Body of pancreas (tissue), 4 donors: ENCODE results near the gene CAPN2. TPM values are rescaled to one million over a fixed set of nuclear protein-coding genes. Genes with fewer than 3 reads are reported as not detected.

Experiments
- ATAC-seq: fragments of 150-250 bp; one replicate; pipeline ENCODE4 v1.9.1; 2016
- DNase-seq, 4 donors: peaks; one replicate each; pipeline ENCODE4 v3.0.0-alpha.2; 2019
- H3K27ac ChIP-seq, 4 donors: fragments of 200-600 bp; sonication (generic); 1 replicate in 3 of 4; 2 replicates in 1 of 4; pipeline versions ENCODE4 v1.5.1 to v1.6.1; 2016 to 2019; ENCODE audit warnings: mild to moderate bottlenecking in 1 of 4, mixed read lengths in 1 of 4, moderate library complexity in 1 of 4
- H3K27me3 ChIP-seq, 2 donors: fragments of 200-600 bp; sonication (generic); one replicate each; pipeline ENCODE4 v1.6.0; 2016; ENCODE audit warnings: mild to moderate bottlenecking in 1 of 2
- H3K36me3 ChIP-seq, 2 donors: fragments of 200-600 bp; sonication (generic); replicated peaks in 1 of 2; 2 replicates each; pipeline ENCODE4 v1.5.1; 2016; ENCODE audit warnings: low read depth in 2 of 2; ENCODE audit not compliant: insufficient read depth in 1 of 2
- H3K4me1 ChIP-seq: fragments of 200-600 bp; sonication (generic); one replicate; pipeline ENCODE4 v1.6.0; 2016
- H3K4me3 ChIP-seq, 2 donors: fragments of 200-600 bp; sonication (generic); 1 replicate in 1 of 2; 2 replicates in 1 of 2; pipeline ENCODE4 v1.5.1; 2016 to 2019
- H3K9me3 ChIP-seq, 3 donors: fragments of 200-600 bp; sonication (generic); 1 replicate in 2 of 3; 2 replicates in 1 of 3; pipeline ENCODE4 v1.5.1; 2016
- CTCF ChIP-seq, 7 experiments: fragments of 450-650 bp in 4 of 7; fragments of 200-600 bp in 3 of 7; sonication (generic) in 3 of 7; IDR thresholded peaks; one replicate each; pipeline ENCODE4 v1.5.1; 2016 to 2019; ENCODE audit warnings: antibody characterized with exemption in 7 of 7
- POLR2A ChIP-seq, 3 donors: fragments of 450-650 bp; IDR thresholded peaks; one replicate each; pipeline ENCODE4 v1.6.1; 2016; ENCODE audit warnings: antibody characterized with exemption in 3 of 3, mild to moderate bottlenecking in 2 of 3
- WGBS, 2 donors: methylation state at CpG; one replicate each; pipeline ENCODE4 v1.1.5; 2017; 5-methylcytosine and 5-hydroxymethylcytosine counted together
- intact Hi-C: fragments of 100-400 bp; cut with DNase I; formaldehyde crosslinking; loops from one replicate; pipeline ENCODE4 v1.15.1; 2023
- total RNA-seq, 2 donors: library from RNA; depleted of rRNA; stranded (reverse); fragments of >200 nt; gene quantifications; one replicate each; pipeline ENCODE4 v1.1.0, GENCODE V29; 2016

Gene CAPN2
- total RNA-seq, 2 donors from 2014 or later, result 85.7 to 90.0 TPM

GRCh38 chr1:223760833-223761232, 48.5 kb downstream of the CAPN2 start:
- H3K27me3 ChIP-seq, result no peaks in the 10 kb centered on the region
- DNase-seq, result no peak
- H3K4me3 ChIP-seq, result no peak overlapping the region
- no peak for TF ChIP-seq CTCF (IDR thresholded peaks at IDR 0.05)
- no peak for TF ChIP-seq POLR2A (IDR thresholded peaks at IDR 0.05)
- H3K36me3 ChIP-seq, result peaks cover 0 to 23% of the 10 kb centered on the region in 2 donors
- no peaks in the 10 kb centered on the region for H3K4me1 ChIP-seq
- ATAC-seq, result no peak
- 82 to 84% methylated on average over 6 of the region's 6 CpGs for WGBS, 2 donors
- H3K9me3 ChIP-seq, result no peaks in the 10 kb centered on the region
- intact Hi-C loops, result no loop called here
- H3K27ac ChIP-seq, result no peak overlapping the region

GRCh38 chr1:223761411-223761810, 49.1 kb downstream of the CAPN2 start:
- H3K4me1 ChIP-seq, result no peaks in the 10 kb centered on the region
- TF ChIP-seq POLR2A (IDR thresholded peaks at IDR 0.05) (no peak), CTCF (IDR thresholded peaks at IDR 0.05) (no peak)
- no peaks in the 10 kb centered on the region for H3K9me3 ChIP-seq
- intact Hi-C loops, result no loop called here
- no peak overlapping the region for H3K4me3 ChIP-seq
- H3K27me3 ChIP-seq, result no peaks in the 10 kb centered on the region
- no peak overlapping the region for H3K27ac ChIP-seq
- DNase-seq, result no peak
- H3K36me3 ChIP-seq, result peaks cover 0 to 19% of the 10 kb centered on the region in 2 donors
- WGBS, 2 donors, result 82 to 89% methylated on average over 7 of the region's 7 CpGs
- ATAC-seq, result no peak

GRCh38 chr1:223763251-223763650, 50.9 kb downstream of the CAPN2 start:
- Histone ChIP-seq H3K9me3 (no peaks in the 10 kb centered on the region), H3K27ac (no peak overlapping the region), H3K27me3 (no peaks in the 10 kb centered on the region), H3K4me1 (no peaks in the 10 kb centered on the region), H3K36me3 (peaks cover 0 to 18% of the 10 kb centered on the region in 2 donors), H3K4me3 (no peak overlapping the region)
- ATAC-seq (no peak), DNase-seq (no peak)
- WGBS, 2 donors, result 94 to 95% methylated on average over 5 of the region's 5 CpGs
- intact Hi-C loops, result no loop called here
- TF ChIP-seq POLR2A (IDR thresholded peaks at IDR 0.05), result no peak

- Histone ChIP-seq H3K36me3 (peaks cover 0 to 17% of the 10 kb centered on the region in 2 donors), H3K27ac (no peak overlapping the region), H3K4me1 (no peaks in the 10 kb centered on the region), H3K27me3 (no peaks in the 10 kb centered on the region), H3K4me3 (no peak overlapping the region), H3K9me3 (no peaks in the 10 kb centered on the region)
- TF ChIP-seq CTCF (IDR thresholded peaks at IDR 0.05) (no peak), POLR2A (IDR thresholded peaks at IDR 0.05) (no peak)
- ATAC-seq, result no peak
- no peak for DNase-seq
- intact Hi-C loops, result no loop called here
- 93 to 100% methylated on average over 1 to 5 of the region's 5 CpGs for WGBS, 2 donors
These were observed 51.5 kb downstream of the CAPN2 start for GRCh38 chr1:223763881-223764280.

- Histone ChIP-seq H3K4me1 (no peaks in the 10 kb centered on the region), H3K36me3 (peaks cover 0 to 12% of the 10 kb centered on the region in 2 donors), H3K27ac (peak overlapping the region in 1 of 4 donors; percentile 6), H3K4me3 (no peak overlapping the region), H3K27me3 (no peaks in the 10 kb centered on the region), H3K9me3 (no peaks in the 10 kb centered on the region)
- peak in 1 of 4 donors; percentile 10 for DNase-seq
- TF ChIP-seq CTCF (IDR thresholded peaks at IDR 0.05), result no peak
- TF ChIP-seq POLR2A (IDR thresholded peaks at IDR 0.05), result no peak
- 61 to 93% methylated on average over 4 to 8 of the region's 9 CpGs for WGBS, 2 donors
- intact Hi-C loops, result no loop called here
- peak; percentile 50 for ATAC-seq
These were observed 52.8 kb downstream of the CAPN2 start for GRCh38 chr1:223765036-223765718.
